Measurements from ENCODE around the gene BRD4.

The BRD4 gene

DNA sequence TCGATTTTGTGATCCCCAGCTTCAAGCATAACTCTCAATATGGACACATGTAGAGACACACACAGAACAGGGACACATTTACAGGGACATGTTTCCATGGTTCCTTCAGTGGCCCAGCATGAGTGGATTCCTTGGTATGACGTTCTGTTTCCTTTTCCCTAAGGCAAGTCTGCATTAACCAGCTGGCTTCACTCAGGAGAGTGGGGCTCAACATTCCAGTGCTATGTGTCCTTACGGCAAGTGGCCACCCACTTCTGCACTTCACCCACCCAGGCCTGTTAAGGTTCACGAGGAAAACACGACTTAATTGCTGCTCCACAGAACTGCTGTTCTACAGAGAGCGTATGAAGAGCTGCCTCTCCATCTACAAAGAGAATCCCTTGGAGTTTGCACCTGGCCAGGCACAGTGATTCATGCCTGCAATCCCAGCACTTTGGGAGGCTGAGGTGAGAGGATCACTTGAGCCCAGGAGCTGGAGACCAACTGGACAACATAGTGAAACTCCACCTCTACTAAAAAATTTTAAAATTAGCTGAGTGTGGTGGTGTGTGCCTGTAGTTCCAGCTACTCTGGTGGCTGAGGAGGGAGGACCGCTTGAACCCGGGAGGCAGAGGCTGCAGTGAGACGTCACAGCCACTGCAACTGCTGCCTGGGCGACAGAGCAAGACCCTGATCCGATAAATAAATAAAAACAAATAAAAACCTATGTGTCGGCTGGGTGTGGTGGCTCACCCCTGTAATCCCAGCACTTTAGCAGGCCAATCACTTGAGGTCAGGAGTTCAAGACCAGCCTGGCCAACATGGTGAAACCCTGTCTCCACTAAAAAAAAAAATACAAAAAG, 32.5 kb downstream of the BRD4 start:
- no peak overlapping the region for H3K9ac ChIP-seq (ENCODE audit: low read depth in 1 of 2, low read length in 2 of 2)
- no peak overlapping the region for H3K4me3 ChIP-seq (ENCODE audit: low read depth in 1 of 2, low read length in 2 of 2)
- H3K9me3 ChIP-seq (ENCODE audit: control insufficient read depth in 1 of 2, low read length in 2 of 2): no peaks in the 10 kb centered on the region
- H3K27ac ChIP-seq (ENCODE audit: low read depth, low read length): no peak overlapping the region
- H3K36me3 ChIP-seq (ENCODE audit: control insufficient read depth in 1 of 2, insufficient read depth in 2 of 2, low read length in 2 of 2): peaks cover 0 to 5% of the 10 kb centered on the region in 2 donors
- H3K4me1 ChIP-seq (ENCODE audit: control insufficient read depth in 1 of 2, insufficient read depth in 2 of 2, low read length in 2 of 2): peaks cover 53 to 54% of the 10 kb centered on the region in 2 donors
- H3K27me3 ChIP-seq (ENCODE audit: control insufficient read depth in 1 of 2, insufficient read depth in 2 of 2, low read length in 2 of 2): no peaks in the 10 kb centered on the region

- no peak overlapping the region for H3K4me3 ChIP-seq (ENCODE audit: low read depth in 1 of 2, low read length in 2 of 2)
- no peak overlapping the region for H3K27ac ChIP-seq (ENCODE audit: low read depth, low read length)
- peaks cover 53 to 54% of the 10 kb centered on the region in 2 donors for H3K4me1 ChIP-seq (ENCODE audit: control insufficient read depth in 1 of 2, insufficient read depth in 2 of 2, low read length in 2 of 2)
- peaks cover 0 to 5% of the 10 kb centered on the region in 2 donors for H3K36me3 ChIP-seq (ENCODE audit: control insufficient read depth in 1 of 2, insufficient read depth in 2 of 2, low read length in 2 of 2)
- no peaks in the 10 kb centered on the region for H3K27me3 ChIP-seq (ENCODE audit: control insufficient read depth in 1 of 2, insufficient read depth in 2 of 2, low read length in 2 of 2)
- H3K9me3 ChIP-seq (ENCODE audit: control insufficient read depth in 1 of 2, low read length in 2 of 2): no peaks in the 10 kb centered on the region
- H3K9ac ChIP-seq (ENCODE audit: low read depth in 1 of 2, low read length in 2 of 2): no peak overlapping the region
Measured at GRCh38 chr19:15298847-15299567, 33.3 kb downstream of the BRD4 start.

DNA sequence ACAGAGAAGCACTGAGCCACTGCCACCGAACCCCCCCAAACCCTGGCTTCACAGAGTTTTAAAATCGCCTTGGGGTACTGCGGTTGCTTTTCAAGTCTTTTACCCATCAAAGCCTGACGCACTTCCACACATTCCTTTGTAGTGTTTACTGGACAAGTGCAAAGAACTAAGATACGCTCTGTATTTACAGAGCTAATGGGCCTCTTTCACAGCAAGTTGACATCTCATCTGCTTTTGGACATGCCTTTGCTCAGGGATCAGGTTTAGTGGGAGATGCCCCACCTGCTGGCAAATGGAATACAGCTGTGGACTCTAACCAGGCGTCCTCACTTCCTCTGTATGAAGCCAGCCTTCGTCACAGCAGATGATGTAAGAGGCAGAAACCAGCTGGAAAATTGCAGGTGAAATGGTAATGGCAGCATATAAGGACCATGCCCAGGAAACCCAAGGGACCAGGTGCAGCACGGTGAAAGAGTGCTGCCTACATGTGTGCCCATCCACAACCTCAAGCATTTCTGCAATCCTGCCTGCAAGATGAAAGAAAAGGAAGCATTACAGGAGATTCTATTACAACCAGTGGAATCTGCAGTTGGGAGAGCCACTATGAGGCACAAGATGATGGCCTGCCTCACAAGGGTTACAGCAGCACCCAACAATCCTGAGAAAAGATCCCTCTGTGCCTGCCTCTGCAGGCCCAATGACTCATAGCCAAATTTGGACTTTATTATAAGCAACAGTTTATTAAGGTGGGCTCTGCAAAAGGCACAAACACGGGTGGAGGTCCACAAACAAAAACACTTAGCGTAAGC, 34.7 kb downstream of the BRD4 start:
- no peaks in the 10 kb centered on the region for H3K27me3 ChIP-seq (ENCODE audit: control insufficient read depth in 1 of 2, insufficient read depth in 2 of 2, low read length in 2 of 2)
- peaks cover 0 to 5% of the 10 kb centered on the region in 2 donors for H3K36me3 ChIP-seq (ENCODE audit: control insufficient read depth in 1 of 2, insufficient read depth in 2 of 2, low read length in 2 of 2)
- H3K9me3 ChIP-seq (ENCODE audit: control insufficient read depth in 1 of 2, low read length in 2 of 2): no peaks in the 10 kb centered on the region
- H3K27ac ChIP-seq (ENCODE audit: low read depth, low read length): no peak overlapping the region
- peaks cover 54 to 60% of the 10 kb centered on the region in 2 donors for H3K4me1 ChIP-seq (ENCODE audit: control insufficient read depth in 1 of 2, insufficient read depth in 2 of 2, low read length in 2 of 2)
- no peak overlapping the region for H3K4me3 ChIP-seq (ENCODE audit: low read depth in 1 of 2, low read length in 2 of 2)
- H3K9ac ChIP-seq (ENCODE audit: low read depth in 1 of 2, low read length in 2 of 2): no peak overlapping the region

GRCh38 chr19:15296841-15297415, 35.4 kb downstream of the BRD4 start:
- H3K4me3 ChIP-seq (ENCODE audit: low read depth in 1 of 2, low read length in 2 of 2): no peak overlapping the region
- H3K27me3 ChIP-seq (ENCODE audit: control insufficient read depth in 1 of 2, insufficient read depth in 2 of 2, low read length in 2 of 2): no peaks in the 10 kb centered on the region
- H3K9ac ChIP-seq (ENCODE audit: low read depth in 1 of 2, low read length in 2 of 2): no peak overlapping the region
- H3K4me1 ChIP-seq (ENCODE audit: control insufficient read depth in 1 of 2, insufficient read depth in 2 of 2, low read length in 2 of 2): peaks cover 54 to 57% of the 10 kb centered on the region in 2 donors
- no peak overlapping the region for H3K27ac ChIP-seq (ENCODE audit: low read depth, low read length)
- peaks cover 0 to 5% of the 10 kb centered on the region in 2 donors for H3K36me3 ChIP-seq (ENCODE audit: control insufficient read depth in 1 of 2, insufficient read depth in 2 of 2, low read length in 2 of 2)
- H3K9me3 ChIP-seq (ENCODE audit: control insufficient read depth in 1 of 2, low read length in 2 of 2): no peaks in the 10 kb centered on the region

- Histone ChIP-seq H3K9me3 (ENCODE audit: control insufficient read depth in 1 of 2, low read length in 2 of 2) (no peaks in the 10 kb centered on the region), H3K36me3 (ENCODE audit: control insufficient read depth in 1 of 2, insufficient read depth in 2 of 2, low read length in 2 of 2) (peaks cover 0 to 5% of the 10 kb centered on the region in 2 donors), H3K9ac (ENCODE audit: low read depth in 1 of 2, low read length in 2 of 2) (no peak overlapping the region), H3K4me1 (ENCODE audit: control insufficient read depth in 1 of 2, insufficient read depth in 2 of 2, low read length in 2 of 2) (peaks cover 58 to 61% of the 10 kb centered on the region in 2 donors), H3K27me3 (ENCODE audit: control insufficient read depth in 1 of 2, insufficient read depth in 2 of 2, low read length in 2 of 2) (no peaks in the 10 kb centered on the region), H3K4me3 (ENCODE audit: low read depth in 1 of 2, low read length in 2 of 2) (no peak overlapping the region), H3K27ac (ENCODE audit: low read depth, low read length) (no peak overlapping the region)
Measured at GRCh38 chr19:15296353-15296752, 36.0 kb downstream of the BRD4 start.

GRCh38 chr19:15294561-15294990, 37.8 kb downstream of the BRD4 start:
- Histone ChIP-seq H3K4me1 (ENCODE audit: control insufficient read depth in 1 of 2, insufficient read depth in 2 of 2, low read length in 2 of 2) (peaks cover 70 to 74% of the 10 kb centered on the region in 2 donors), H3K4me3 (ENCODE audit: low read depth in 1 of 2, low read length in 2 of 2) (no peak overlapping the region), H3K36me3 (ENCODE audit: control insufficient read depth in 1 of 2, insufficient read depth in 2 of 2, low read length in 2 of 2) (peaks cover 0 to 5% of the 10 kb centered on the region in 2 donors), H3K9ac (ENCODE audit: low read depth in 1 of 2, low read length in 2 of 2) (no peak overlapping the region), H3K9me3 (ENCODE audit: control insufficient read depth in 1 of 2, low read length in 2 of 2) (no peaks in the 10 kb centered on the region), H3K27ac (ENCODE audit: low read depth, low read length) (no peak overlapping the region), H3K27me3 (ENCODE audit: control insufficient read depth in 1 of 2, insufficient read depth in 2 of 2, low read length in 2 of 2) (no peaks in the 10 kb centered on the region)

DNA sequence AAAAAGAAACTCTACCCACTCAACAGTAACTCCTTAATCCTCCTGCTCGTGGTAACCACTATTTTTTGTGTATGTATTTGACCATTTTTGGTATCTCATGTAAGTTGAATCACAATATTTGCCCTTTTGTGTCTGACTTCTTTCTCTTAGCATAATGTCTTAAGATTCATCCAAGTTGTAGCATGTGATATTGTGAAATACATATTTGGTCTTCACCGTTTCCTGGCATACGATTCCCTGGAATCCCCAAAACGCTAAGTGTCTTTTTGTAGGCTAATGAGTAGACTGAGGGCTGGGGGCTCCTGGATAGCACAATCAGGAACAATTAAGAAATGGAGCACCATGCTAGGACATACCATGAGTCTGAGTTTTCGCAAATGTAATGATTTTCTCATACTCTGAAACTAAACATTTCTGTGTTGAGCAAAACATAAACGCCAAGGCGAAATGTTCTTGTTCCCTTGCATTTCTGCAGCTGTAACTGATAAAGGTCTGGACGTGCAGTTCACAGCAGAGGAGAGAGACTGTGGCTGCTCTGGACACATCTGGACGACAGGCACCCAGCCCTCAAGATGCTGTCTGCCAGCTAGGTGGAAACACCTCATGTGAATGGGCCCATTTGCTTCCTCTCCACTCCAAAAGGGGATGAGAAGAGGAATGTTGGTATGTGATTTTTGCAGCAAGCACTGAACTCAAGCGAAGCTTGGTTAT, 38.4 kb downstream of the BRD4 start:
- Histone ChIP-seq H3K4me1 (ENCODE audit: control insufficient read depth in 1 of 2, insufficient read depth in 2 of 2, low read length in 2 of 2) (peaks cover 65 to 68% of the 10 kb centered on the region in 2 donors), H3K4me3 (ENCODE audit: low read depth in 1 of 2, low read length in 2 of 2) (no peak overlapping the region), H3K27me3 (ENCODE audit: control insufficient read depth in 1 of 2, insufficient read depth in 2 of 2, low read length in 2 of 2) (no peaks in the 10 kb centered on the region), H3K27ac (ENCODE audit: low read depth, low read length) (no peak overlapping the region), H3K36me3 (ENCODE audit: control insufficient read depth in 1 of 2, insufficient read depth in 2 of 2, low read length in 2 of 2) (peaks cover 0 to 5% of the 10 kb centered on the region in 2 donors), H3K9me3 (ENCODE audit: control insufficient read depth in 1 of 2, low read length in 2 of 2) (no peaks in the 10 kb centered on the region), H3K9ac (ENCODE audit: low read depth in 1 of 2, low read length in 2 of 2) (no peak overlapping the region)

DNA sequence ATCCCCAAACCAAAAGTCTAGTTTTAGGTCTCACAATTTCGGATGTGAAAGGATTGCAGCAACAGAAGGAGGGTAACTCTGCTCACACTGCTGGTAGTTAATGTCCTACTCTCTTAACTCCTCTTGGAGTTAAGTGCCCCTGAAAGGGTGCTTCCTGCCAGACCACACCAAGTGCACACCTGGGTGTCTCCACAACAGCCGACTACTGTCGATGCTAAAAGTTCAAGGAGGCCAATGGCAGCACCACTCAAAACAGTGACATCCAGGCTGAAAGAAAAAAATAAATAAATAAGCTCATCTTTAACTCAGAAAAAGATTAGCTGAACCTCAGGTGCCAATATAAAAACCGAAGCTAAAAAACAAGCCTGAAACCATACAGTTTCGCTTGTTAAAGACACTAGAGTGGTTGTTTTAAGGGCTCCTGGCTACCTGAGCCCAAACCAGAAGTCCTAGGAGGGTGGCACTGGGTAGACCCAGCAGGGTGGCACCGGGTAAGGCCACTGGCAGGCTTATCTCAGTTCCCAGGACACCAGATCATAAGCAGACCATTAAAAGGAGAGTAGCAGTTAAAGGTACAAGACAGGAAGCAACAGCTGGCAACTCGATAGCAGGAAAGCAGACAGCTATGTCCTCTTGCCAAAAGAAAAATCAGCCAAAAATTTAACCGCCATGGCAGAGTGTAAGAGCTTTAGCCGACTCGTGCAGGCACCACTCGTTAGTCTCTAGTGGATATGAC, 39.3 kb downstream of the BRD4 start:
- peaks cover 0 to 5% of the 10 kb centered on the region in 2 donors for H3K36me3 ChIP-seq (ENCODE audit: control insufficient read depth in 1 of 2, insufficient read depth in 2 of 2, low read length in 2 of 2)
- no peaks in the 10 kb centered on the region for H3K9me3 ChIP-seq (ENCODE audit: control insufficient read depth in 1 of 2, low read length in 2 of 2)
- no peaks in the 10 kb centered on the region for H3K27me3 ChIP-seq (ENCODE audit: control insufficient read depth in 1 of 2, insufficient read depth in 2 of 2, low read length in 2 of 2)
- no peak overlapping the region for H3K9ac ChIP-seq (ENCODE audit: low read depth in 1 of 2, low read length in 2 of 2)
- H3K27ac ChIP-seq (ENCODE audit: low read depth, low read length): no peak overlapping the region
- peak overlapping the region in 1 of 2 donors; percentile 9 for H3K4me3 ChIP-seq (ENCODE audit: low read depth in 1 of 2, low read length in 2 of 2)
- peaks cover 68 to 70% of the 10 kb centered on the region in 2 donors for H3K4me1 ChIP-seq (ENCODE audit: control insufficient read depth in 1 of 2, insufficient read depth in 2 of 2, low read length in 2 of 2)

DNA sequence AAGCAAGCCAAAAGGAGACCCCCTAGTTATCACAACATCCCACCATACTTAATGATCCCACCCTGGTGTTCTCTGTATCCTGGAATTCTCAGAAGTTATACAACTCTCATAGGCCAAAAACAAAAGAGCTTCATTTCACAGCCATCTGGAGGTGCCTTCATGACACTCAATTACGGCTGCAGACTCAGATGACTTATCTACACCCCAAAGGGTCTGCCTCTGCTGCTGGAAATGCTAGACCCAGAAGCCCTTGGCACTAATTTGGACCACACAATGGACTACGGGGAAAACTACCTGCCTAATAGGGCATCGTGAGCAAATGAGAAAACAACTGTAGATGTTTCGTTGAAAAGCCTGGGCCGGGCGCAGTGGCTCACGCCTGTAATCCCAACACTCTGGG, 40.2 kb downstream of the BRD4 start:
- Histone ChIP-seq H3K27ac (ENCODE audit: low read depth, low read length) (no peak overlapping the region), H3K9me3 (ENCODE audit: control insufficient read depth in 1 of 2, low read length in 2 of 2) (no peaks in the 10 kb centered on the region), H3K4me1 (ENCODE audit: control insufficient read depth in 1 of 2, insufficient read depth in 2 of 2, low read length in 2 of 2) (peaks cover 68% of the 10 kb centered on the region in 2 donors), H3K4me3 (ENCODE audit: low read depth in 1 of 2, low read length in 2 of 2) (no peak overlapping the region), H3K36me3 (ENCODE audit: control insufficient read depth in 1 of 2, insufficient read depth in 2 of 2, low read length in 2 of 2) (peaks cover 0 to 5% of the 10 kb centered on the region in 2 donors), H3K27me3 (ENCODE audit: control insufficient read depth in 1 of 2, insufficient read depth in 2 of 2, low read length in 2 of 2) (no peaks in the 10 kb centered on the region), H3K9ac (ENCODE audit: low read depth in 1 of 2, low read length in 2 of 2) (no peak overlapping the region)

All from duodenal mucosa (tissue), 2 donors.